Activated naive CD4-positive, alpha-beta T cell treated with anti-CD3 and anti-CD28 coated beads, Interleukin-2, amount 10 ng/mL, durations not matched to agents 7 days and 5 days (primary cell): Measurements from ENCODE around the gene TUBB3.

Experiments used
- CTCF ChIA-PET: fragments of 350-600 bp; sonication (Branson Sonifier 250); formaldehyde crosslinking; loops from one replicate; lab custom pipeline; 2021; ENCODE audit warnings: antibody characterized with exemption; lab: Charles Lee
- DNase-seq: peaks from one replicate; pipeline ENCODE4 v3.0.0-alpha.2; 2020
- H3K27ac Mint-ChIP-seq: one replicate; pipeline ENCODE4 v1.8.0; 2021; ENCODE audit warnings: mild to moderate bottlenecking, moderate library complexity, mixed read lengths
- H3K27me3 Mint-ChIP-seq: one replicate; pipeline ENCODE4 v1.8.0; 2021; ENCODE audit warnings: mild to moderate bottlenecking, mixed read lengths
- H3K36me3 Mint-ChIP-seq: one replicate; pipeline ENCODE4 v1.8.0; 2021; ENCODE audit warnings: mixed read lengths
- H3K4me1 Mint-ChIP-seq: one replicate; pipeline ENCODE4 v1.8.0; 2021; ENCODE audit warnings: mixed read lengths
- H3K4me3 Mint-ChIP-seq: one replicate; pipeline ENCODE4 v1.8.0; 2021; ENCODE audit warnings: mild to moderate bottlenecking, moderate library complexity, mixed read lengths
- H3K9me3 Mint-ChIP-seq: one replicate; pipeline ENCODE4 v1.8.0; 2021; ENCODE audit warnings: mixed read lengths

The TUBB3 gene

GRCh38 chr16:89952049-89952448, 28.9 kb downstream of the TUBB3 start:
- peaks cover 5% of the 10 kb centered on the region for H3K36me3 Mint-ChIP-seq
- peaks cover 12% of the 10 kb centered on the region for H3K4me1 Mint-ChIP-seq
- no peaks in the 10 kb centered on the region for H3K9me3 Mint-ChIP-seq
- DNase-seq = no peak
- no peak overlapping the region for H3K27ac Mint-ChIP-seq
- CTCF ChIA-PET = no interaction called here
- H3K4me3 Mint-ChIP-seq = no peak overlapping the region
- H3K27me3 Mint-ChIP-seq = peaks cover 28% of the 10 kb centered on the region

DNA sequence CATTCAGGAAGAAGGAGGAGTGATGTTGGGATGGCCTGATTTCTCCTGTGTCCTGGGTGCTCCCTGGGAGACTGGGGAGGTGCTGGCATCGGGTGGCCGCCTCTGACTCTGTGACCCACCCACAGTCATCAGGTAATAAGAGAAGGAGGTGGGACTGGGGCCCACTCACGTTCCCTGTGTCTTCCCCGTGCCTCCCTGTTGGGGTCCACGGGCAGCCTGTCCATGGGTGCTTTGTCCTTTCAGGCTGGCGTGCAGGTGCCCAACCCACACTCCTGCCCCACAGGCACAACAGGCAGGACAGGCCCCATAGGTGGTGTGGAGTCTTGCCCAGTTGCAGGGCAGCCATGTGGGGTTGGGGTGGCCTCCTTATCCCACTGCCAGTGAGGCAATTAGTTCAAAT, 29.4 kb downstream of the TUBB3 start:
- Mint-ChIP-seq H3K27me3 (peaks cover 23% of the 10 kb centered on the region), H3K4me3 (no peak overlapping the region), H3K27ac (no peak overlapping the region), H3K36me3 (peaks cover 6% of the 10 kb centered on the region), H3K4me1 (peaks cover 11% of the 10 kb centered on the region), H3K9me3 (no peaks in the 10 kb centered on the region)
- no peak for DNase-seq
- CTCF ChIA-PET = no interaction called here

- CTCF ChIA-PET = no interaction called here
- no peak overlapping the region for H3K4me3 Mint-ChIP-seq
Measured at GRCh38 chr16:89953671-89954406, 30.7 kb downstream of the TUBB3 start.

GRCh38 chr16:89954462-89954861, 31.3 kb downstream of the TUBB3 start:
- no peak overlapping the region for H3K4me3 Mint-ChIP-seq
- peaks cover 7% of the 10 kb centered on the region for H3K4me1 Mint-ChIP-seq
- CTCF ChIA-PET = no interaction called here
- H3K27ac Mint-ChIP-seq = no peak overlapping the region
- peaks cover 12% of the 10 kb centered on the region for H3K36me3 Mint-ChIP-seq
- no peaks in the 10 kb centered on the region for H3K9me3 Mint-ChIP-seq
- no peak for DNase-seq
- peaks cover 10% of the 10 kb centered on the region for H3K27me3 Mint-ChIP-seq

More at GRCh38 chr16:89953671-89954406, 30.7 kb downstream of the TUBB3 start:
- peaks cover 7% of the 10 kb centered on the region for H3K4me1 Mint-ChIP-seq
- peaks cover 11% of the 10 kb centered on the region for H3K36me3 Mint-ChIP-seq
- no peak for DNase-seq
- H3K27me3 Mint-ChIP-seq = peaks cover 12% of the 10 kb centered on the region
- no peaks in the 10 kb centered on the region for H3K9me3 Mint-ChIP-seq
- H3K27ac Mint-ChIP-seq = no peak overlapping the region

GRCh38 chr16:89955001-89955685, 32.0 kb downstream of the TUBB3 start:
- Mint-ChIP-seq H3K27ac (no peak overlapping the region), H3K4me1 (peaks cover under 1% of the 10 kb centered on the region), H3K27me3 (peaks cover 3% of the 10 kb centered on the region), H3K9me3 (no peaks in the 10 kb centered on the region), H3K4me3 (no peak overlapping the region), H3K36me3 (peaks cover 12% of the 10 kb centered on the region)
- no peak for DNase-seq
- CTCF ChIA-PET = no interaction called here

GRCh38 chr16:89956505-89957215, 33.5 kb downstream of the TUBB3 start:
- H3K4me1 Mint-ChIP-seq = no peaks in the 10 kb centered on the region

GRCh38 chr16:89957216-89957785, 34.2 kb downstream of the TUBB3 start:
- H3K4me1 Mint-ChIP-seq = no peaks in the 10 kb centered on the region
- peaks cover 12% of the 10 kb centered on the region for H3K36me3 Mint-ChIP-seq
- no peaks in the 10 kb centered on the region for H3K27me3 Mint-ChIP-seq
- no peaks in the 10 kb centered on the region for H3K9me3 Mint-ChIP-seq
- CTCF ChIA-PET = no interaction called here
- no peak overlapping the region for H3K27ac Mint-ChIP-seq
- H3K4me3 Mint-ChIP-seq = no peak overlapping the region
- no peak for DNase-seq

More at GRCh38 chr16:89956505-89957215, 33.5 kb downstream of the TUBB3 start:
- no peaks in the 10 kb centered on the region for H3K9me3 Mint-ChIP-seq
- no peaks in the 10 kb centered on the region for H3K27me3 Mint-ChIP-seq
- H3K36me3 Mint-ChIP-seq = peaks cover 12% of the 10 kb centered on the region
- DNase-seq = no peak
- no peak overlapping the region for H3K4me3 Mint-ChIP-seq
- CTCF ChIA-PET = no interaction called here
- no peak overlapping the region for H3K27ac Mint-ChIP-seq

GRCh38 chr16:89958068-89958467, 34.9 kb downstream of the TUBB3 start:
- H3K36me3 Mint-ChIP-seq = peaks cover 12% of the 10 kb centered on the region

GRCh38 chr16:89958596-89958995, 35.5 kb downstream of the TUBB3 start:
- H3K4me3 Mint-ChIP-seq = no peak overlapping the region
- CTCF ChIA-PET = no interaction called here
- no peak overlapping the region for H3K27ac Mint-ChIP-seq
- H3K36me3 Mint-ChIP-seq = peaks cover 12% of the 10 kb centered on the region
- H3K9me3 Mint-ChIP-seq = no peaks in the 10 kb centered on the region
- H3K27me3 Mint-ChIP-seq = no peaks in the 10 kb centered on the region
- DNase-seq = no peak
- no peaks in the 10 kb centered on the region for H3K4me1 Mint-ChIP-seq

More at GRCh38 chr16:89958068-89958467, 34.9 kb downstream of the TUBB3 start:
- DNase-seq = no peak
- Mint-ChIP-seq H3K4me1 (no peaks in the 10 kb centered on the region), H3K27ac (no peak overlapping the region), H3K9me3 (no peaks in the 10 kb centered on the region), H3K27me3 (no peaks in the 10 kb centered on the region), H3K4me3 (no peak overlapping the region)
- CTCF ChIA-PET = no interaction called here

DNA sequence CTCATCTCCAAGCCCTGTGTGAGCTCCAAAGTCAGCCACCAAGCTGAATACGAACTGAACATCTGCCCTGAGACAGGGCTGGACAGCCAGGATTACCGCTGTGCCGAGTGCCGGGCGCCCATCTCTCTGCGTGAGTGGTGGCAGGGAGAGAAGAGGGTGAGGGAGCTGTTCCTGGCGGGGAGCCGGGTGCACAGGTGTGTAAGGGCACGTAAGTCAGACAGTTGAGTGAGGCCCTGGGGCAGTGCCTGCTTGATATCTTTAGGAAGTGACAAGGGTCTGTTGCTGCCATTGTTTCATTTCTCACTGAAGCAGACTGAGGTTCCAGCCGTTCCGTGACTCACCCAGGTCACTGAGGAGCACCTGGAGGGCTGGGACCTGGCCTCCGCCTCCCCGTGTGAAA, 37.8 kb downstream of the TUBB3 start:
- H3K9me3 Mint-ChIP-seq = no peaks in the 10 kb centered on the region
- CTCF ChIA-PET = no interaction called here
- peaks cover 8% of the 10 kb centered on the region for H3K36me3 Mint-ChIP-seq
- no peaks in the 10 kb centered on the region for H3K27me3 Mint-ChIP-seq
- no peak overlapping the region for H3K4me3 Mint-ChIP-seq
- H3K4me1 Mint-ChIP-seq = no peaks in the 10 kb centered on the region
- no peak for DNase-seq
- H3K27ac Mint-ChIP-seq = no peak overlapping the region

DNA sequence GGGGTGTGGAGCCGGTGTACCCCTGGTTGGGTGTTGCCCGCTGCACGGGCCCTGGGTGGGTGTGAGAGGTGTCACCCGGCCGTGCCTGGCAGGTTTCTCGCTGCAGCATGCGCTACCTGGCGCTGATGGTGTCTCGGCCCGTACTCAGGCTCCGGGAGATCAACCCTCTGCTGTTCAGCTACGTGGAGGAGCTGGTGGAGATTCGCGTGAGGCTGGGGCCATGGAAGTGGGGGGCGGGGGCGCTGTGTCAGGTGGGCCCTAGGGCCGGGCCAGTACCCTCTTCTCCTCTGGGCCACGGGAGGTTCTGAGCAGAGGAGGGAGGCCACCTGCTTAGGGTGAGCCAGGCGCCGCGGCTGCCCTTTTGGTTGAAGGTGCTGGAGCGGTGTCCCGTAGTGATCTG, 38.8 kb downstream of the TUBB3 start:
- peaks cover 7% of the 10 kb centered on the region for H3K36me3 Mint-ChIP-seq
- CTCF ChIA-PET = interaction anchor here (1.3 kb wide), 1 partner anchor 14 kb away, joined by 3 read pairs; no protein-coding TSS in a partner anchor
- no peak overlapping the region for H3K27ac Mint-ChIP-seq
- H3K27me3 Mint-ChIP-seq = no peaks in the 10 kb centered on the region
- H3K4me1 Mint-ChIP-seq = no peaks in the 10 kb centered on the region
- no peaks in the 10 kb centered on the region for H3K9me3 Mint-ChIP-seq
- H3K4me3 Mint-ChIP-seq = no peak overlapping the region
- no peak for DNase-seq

DNA sequence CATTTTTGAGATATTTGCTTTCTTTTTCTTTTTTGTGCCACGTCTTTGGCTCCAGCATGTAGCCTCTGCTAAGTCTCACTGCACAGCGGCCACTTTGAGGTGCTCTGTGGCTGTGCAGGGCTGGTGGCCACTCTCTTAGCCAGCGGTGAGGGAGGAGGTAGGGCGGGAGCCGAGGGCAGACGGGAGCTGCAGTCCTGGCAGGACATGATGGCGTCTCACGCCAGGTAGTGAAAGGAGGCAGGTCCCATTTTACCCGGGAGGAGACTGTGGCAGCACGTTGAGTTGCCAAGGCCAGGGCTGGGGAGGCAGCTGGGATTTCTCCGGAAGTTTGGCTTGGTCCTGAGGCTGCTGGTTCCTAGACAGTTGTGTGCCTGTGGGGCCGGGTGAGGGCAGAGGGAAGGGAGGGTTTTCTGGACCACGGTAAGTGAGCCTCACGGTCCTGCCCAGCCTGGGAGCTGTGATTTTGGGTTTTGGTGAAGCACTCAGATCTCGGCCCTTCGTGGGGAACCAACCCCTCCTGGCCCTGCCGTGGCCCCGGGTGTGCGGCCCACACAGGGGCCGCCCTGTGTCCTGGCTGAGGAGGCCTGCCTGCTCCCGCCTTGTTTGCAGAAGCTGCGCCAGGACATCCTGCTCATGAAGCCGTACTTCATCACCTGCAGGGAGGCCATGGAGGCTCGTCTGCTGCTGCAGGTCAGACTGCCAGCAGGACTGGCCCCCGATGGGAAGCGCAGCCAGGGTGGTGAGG, 39.8 kb downstream of the TUBB3 start:
- CTCF ChIA-PET = interaction anchor here (1.3 kb wide), 1 partner anchor 15 kb away, joined by 3 read pairs; no protein-coding TSS in a partner anchor
- Mint-ChIP-seq H3K4me3 (no peak overlapping the region), H3K36me3 (peaks cover 5% of the 10 kb centered on the region), H3K4me1 (no peaks in the 10 kb centered on the region), H3K27ac (no peak overlapping the region), H3K9me3 (no peaks in the 10 kb centered on the region), H3K27me3 (no peaks in the 10 kb centered on the region)
- DNase-seq = no peak

GRCh38 chr16:89964201-89964600, 41.1 kb downstream of the TUBB3 start:
- no peak overlapping the region for H3K4me3 Mint-ChIP-seq

More at GRCh38 chr16:89964201-89964600, 41.1 kb downstream of the TUBB3 start:
- H3K27me3 Mint-ChIP-seq = no peaks in the 10 kb centered on the region
- H3K36me3 Mint-ChIP-seq = no peaks in the 10 kb centered on the region
- no peak for DNase-seq
- no peaks in the 10 kb centered on the region for H3K9me3 Mint-ChIP-seq
- H3K4me1 Mint-ChIP-seq = no peaks in the 10 kb centered on the region
- CTCF ChIA-PET = no interaction called here
- H3K27ac Mint-ChIP-seq = no peak overlapping the region
